Measurements from ENCODE around the gene CPSF4L. TPM values are rescaled to one million over a fixed set of nuclear protein-coding genes. Genes with fewer than 3 reads are reported as not detected.

CPSF4L gene
- total and polyA plus RNA-seq, 5 donors from 2014 or later, result not detected

DNA sequence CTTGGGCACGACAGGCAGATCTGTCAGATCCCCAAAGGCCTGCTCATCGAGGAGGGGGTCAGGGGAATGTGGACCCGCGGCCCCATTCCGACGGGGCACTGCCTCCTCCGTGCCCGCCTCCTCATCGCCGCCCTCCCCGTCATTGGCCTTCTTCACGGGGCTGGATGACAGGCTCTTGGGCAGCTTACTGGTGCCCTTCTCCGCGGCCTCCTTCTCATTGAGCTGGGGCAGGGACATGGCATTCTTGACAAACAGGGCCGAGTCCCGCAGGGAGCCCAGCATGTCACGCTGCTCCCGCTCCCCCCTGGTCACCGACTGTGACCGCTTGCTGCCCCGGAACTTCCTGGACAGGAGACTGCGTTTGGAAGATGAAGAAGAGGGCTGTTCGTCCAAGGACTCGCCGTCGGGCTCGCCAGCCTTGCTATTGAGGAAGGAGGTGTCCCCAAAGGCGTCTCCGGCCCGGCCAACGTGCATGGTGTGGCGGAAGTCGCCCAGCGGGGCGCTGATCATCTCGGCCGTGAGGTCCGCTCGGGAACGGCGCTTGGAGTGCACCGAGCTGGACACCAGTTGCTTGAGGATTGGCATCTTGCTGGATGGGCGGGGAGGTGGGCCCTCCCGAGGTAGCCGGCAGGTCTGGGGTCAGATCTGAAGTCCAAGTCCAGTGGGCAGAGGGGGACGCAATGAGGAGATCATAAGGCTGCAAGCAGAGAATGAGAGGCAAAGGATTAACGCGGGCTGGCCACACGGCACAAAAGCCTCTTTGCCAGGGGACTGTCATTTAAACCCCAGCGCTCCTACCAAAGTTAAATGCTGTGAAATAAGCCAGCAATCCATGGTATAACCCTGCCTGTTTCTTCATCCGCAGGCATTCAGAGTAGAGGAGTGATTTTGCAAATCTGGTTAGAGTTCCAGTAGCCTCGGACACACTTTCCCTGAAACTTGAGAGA is 24.5 kb upstream of the CPSF4L start:
- Histone ChIP-seq H3K9me3 (ENCODE audit: control insufficient read depth in 2 of 2, low read length in 2 of 2) (no peaks in the 10 kb centered on the region), H3K4me3 (ENCODE audit: low read depth, low read length) (no peak overlapping the region), H3K27me3 (ENCODE audit: control insufficient read depth, insufficient read depth, low read length) (no peaks in the 10 kb centered on the region), H3K36me3 (ENCODE audit: control insufficient read depth, insufficient read depth, low read length) (no peaks in the 10 kb centered on the region), H3K4me1 (ENCODE audit: control insufficient read depth, insufficient read depth, low read length, poor library complexity, severe bottlenecking) (peaks cover 5% of the 10 kb centered on the region), H3K27ac (ENCODE audit: insufficient read depth, low read length, poor library complexity, severe bottlenecking) (no peak overlapping the region)
- Mint-ChIP-seq H3K27me3 (peaks cover 8% of the 10 kb centered on the region), H3K9me3 (no peaks in the 10 kb centered on the region), H3K4me3 (no peak overlapping the region), H3K27ac (no peak overlapping the region), H3K36me3 (no peaks in the 10 kb centered on the region), H3K4me1 (peaks cover 0 to 10% (median 0%) of the 10 kb centered on the region in 4 donors)
- ATAC-seq (ENCODE audit: low read depth in 2 of 2) (no peak), DNase-seq (no peak)

DNA sequence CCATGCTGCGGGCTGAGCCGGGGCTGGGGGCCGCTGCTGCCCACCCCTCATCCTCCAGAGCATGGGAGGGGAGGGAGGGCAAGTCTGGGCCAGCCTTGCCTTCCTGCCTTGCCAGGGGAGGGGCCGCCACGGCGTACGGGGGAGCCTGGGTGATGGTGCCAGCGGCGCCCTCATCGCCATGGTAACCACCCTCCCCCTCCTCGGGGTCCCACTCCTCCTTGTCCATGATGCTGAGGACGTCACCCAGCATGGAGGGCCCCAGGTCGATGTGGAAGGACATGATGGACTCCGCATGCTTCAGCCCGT is 23.9 kb upstream of the CPSF4L start:
- H3K27me3 Mint-ChIP-seq, result peaks cover 8% of the 10 kb centered on the region
- Histone ChIP-seq H3K4me1 (ENCODE audit: control insufficient read depth, insufficient read depth, low read length, poor library complexity, severe bottlenecking) (no peaks in the 10 kb centered on the region), H3K27me3 (ENCODE audit: control insufficient read depth, insufficient read depth, low read length) (no peaks in the 10 kb centered on the region), H3K36me3 (ENCODE audit: control insufficient read depth, insufficient read depth, low read length) (no peaks in the 10 kb centered on the region), H3K27ac (ENCODE audit: insufficient read depth, low read length, poor library complexity, severe bottlenecking) (no peak overlapping the region), H3K9me3 (ENCODE audit: control insufficient read depth in 2 of 2, low read length in 2 of 2) (no peaks in the 10 kb centered on the region), H3K4me3 (ENCODE audit: low read depth, low read length) (no peak overlapping the region)
- DNase-seq (no peak), ATAC-seq (ENCODE audit: low read depth in 2 of 2) (no peak)
- H3K9me3 Mint-ChIP-seq, result no peaks in the 10 kb centered on the region
- no peak overlapping the region for H3K27ac Mint-ChIP-seq
- no peak overlapping the region for H3K4me3 Mint-ChIP-seq
- no peaks in the 10 kb centered on the region for H3K36me3 Mint-ChIP-seq
- peaks cover 0 to 4% (median 0%) of the 10 kb centered on the region in 4 donors for H3K4me1 Mint-ChIP-seq

DNA sequence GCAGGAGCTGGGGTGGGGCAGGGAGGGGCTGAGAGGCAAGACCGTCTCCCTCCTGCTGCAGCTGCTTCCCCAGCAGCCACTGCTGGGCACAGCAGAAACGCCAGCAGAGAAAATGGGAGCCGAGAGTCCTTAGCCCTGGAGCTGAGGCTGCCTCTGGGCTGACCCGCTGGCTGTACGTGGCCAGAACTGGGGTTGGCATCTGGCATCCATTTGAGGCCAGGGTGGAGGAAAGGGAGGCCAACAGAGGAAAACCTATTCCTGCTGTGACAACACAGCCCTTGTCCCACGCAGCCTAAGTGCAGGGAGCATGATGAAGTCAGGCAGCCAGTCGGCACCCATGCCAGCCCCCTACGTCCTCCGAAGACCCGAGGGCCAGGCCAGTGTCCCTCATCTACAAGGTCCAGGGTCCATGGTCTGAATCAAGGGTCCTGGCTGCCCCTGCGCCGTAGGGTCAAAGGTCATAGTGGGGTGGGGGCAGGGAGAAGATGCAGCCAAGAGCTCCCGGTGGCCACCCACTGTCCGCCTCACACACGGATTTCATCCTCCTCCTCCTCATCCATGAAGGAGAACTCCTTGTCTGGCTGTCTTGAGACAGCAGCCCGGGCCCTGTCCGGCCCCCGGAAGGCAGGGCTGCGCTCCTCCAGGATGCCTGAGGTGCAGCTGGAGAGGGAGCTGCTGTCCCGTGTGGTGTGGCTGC is 23.4 kb upstream of the CPSF4L start:
- Histone ChIP-seq H3K4me1 (ENCODE audit: control insufficient read depth, insufficient read depth, low read length, poor library complexity, severe bottlenecking) (no peaks in the 10 kb centered on the region), H3K27me3 (ENCODE audit: control insufficient read depth, insufficient read depth, low read length) (no peaks in the 10 kb centered on the region), H3K27ac (ENCODE audit: insufficient read depth, low read length, poor library complexity, severe bottlenecking) (no peak overlapping the region), H3K4me3 (ENCODE audit: low read depth, low read length) (no peak overlapping the region), H3K36me3 (ENCODE audit: control insufficient read depth, insufficient read depth, low read length) (no peaks in the 10 kb centered on the region), H3K9me3 (ENCODE audit: control insufficient read depth in 2 of 2, low read length in 2 of 2) (no peaks in the 10 kb centered on the region)
- no peak overlapping the region for H3K4me3 Mint-ChIP-seq
- no peak for ATAC-seq (ENCODE audit: low read depth in 2 of 2)
- no peaks in the 10 kb centered on the region for H3K9me3 Mint-ChIP-seq
- H3K4me1 Mint-ChIP-seq, result no peaks in the 10 kb centered on the region
- DNase-seq, result no peak
- H3K27me3 Mint-ChIP-seq, result peaks cover 8% of the 10 kb centered on the region
- H3K27ac Mint-ChIP-seq, result no peak overlapping the region
- H3K36me3 Mint-ChIP-seq, result no peaks in the 10 kb centered on the region

- Mint-ChIP-seq H3K27ac (no peak overlapping the region), H3K27me3 (peaks cover 4% of the 10 kb centered on the region), H3K9me3 (no peaks in the 10 kb centered on the region), H3K36me3 (no peaks in the 10 kb centered on the region), H3K4me1 (no peaks in the 10 kb centered on the region), H3K4me3 (no peak overlapping the region)
- no peaks in the 10 kb centered on the region for H3K4me1 ChIP-seq (ENCODE audit: control insufficient read depth, insufficient read depth, low read length, poor library complexity, severe bottlenecking)
- no peaks in the 10 kb centered on the region for H3K9me3 ChIP-seq (ENCODE audit: control insufficient read depth in 2 of 2, low read length in 2 of 2)
- no peak for ATAC-seq (ENCODE audit: low read depth in 2 of 2)
- no peaks in the 10 kb centered on the region for H3K27me3 ChIP-seq (ENCODE audit: control insufficient read depth, insufficient read depth, low read length)
- DNase-seq, result no peak
- H3K27ac ChIP-seq (ENCODE audit: insufficient read depth, low read length, poor library complexity, severe bottlenecking), result no peak overlapping the region
- H3K36me3 ChIP-seq (ENCODE audit: control insufficient read depth, insufficient read depth, low read length), result no peaks in the 10 kb centered on the region
- no peak overlapping the region for H3K4me3 ChIP-seq (ENCODE audit: low read depth, low read length)
Observed at GRCh38 chr17:73284354-73284753, 22.7 kb upstream of the CPSF4L start.

- no peaks in the 10 kb centered on the region for H3K9me3 ChIP-seq (ENCODE audit: control insufficient read depth in 2 of 2, low read length in 2 of 2)
- no peaks in the 10 kb centered on the region for H3K4me1 Mint-ChIP-seq
- H3K36me3 Mint-ChIP-seq, result no peaks in the 10 kb centered on the region
- no peak overlapping the region for H3K27ac ChIP-seq (ENCODE audit: insufficient read depth, low read length, poor library complexity, severe bottlenecking)
- DNase-seq (no peak), ATAC-seq (ENCODE audit: low read depth in 2 of 2) (no peak)
- no peaks in the 10 kb centered on the region for H3K4me1 ChIP-seq (ENCODE audit: control insufficient read depth, insufficient read depth, low read length, poor library complexity, severe bottlenecking)
- H3K4me3 ChIP-seq (ENCODE audit: low read depth, low read length), result no peak overlapping the region
- H3K27me3 ChIP-seq (ENCODE audit: control insufficient read depth, insufficient read depth, low read length), result no peaks in the 10 kb centered on the region
- peaks cover 4% of the 10 kb centered on the region for H3K27me3 Mint-ChIP-seq
- H3K9me3 Mint-ChIP-seq, result peaks cover 0 to 2% (median 0%) of the 10 kb centered on the region in 7 donors
- no peak overlapping the region for H3K4me3 Mint-ChIP-seq
- no peaks in the 10 kb centered on the region for H3K36me3 ChIP-seq (ENCODE audit: control insufficient read depth, insufficient read depth, low read length)
- H3K27ac Mint-ChIP-seq, result no peak overlapping the region
Observed at GRCh38 chr17:73283841-73284282, 22.2 kb upstream of the CPSF4L start.

DNA sequence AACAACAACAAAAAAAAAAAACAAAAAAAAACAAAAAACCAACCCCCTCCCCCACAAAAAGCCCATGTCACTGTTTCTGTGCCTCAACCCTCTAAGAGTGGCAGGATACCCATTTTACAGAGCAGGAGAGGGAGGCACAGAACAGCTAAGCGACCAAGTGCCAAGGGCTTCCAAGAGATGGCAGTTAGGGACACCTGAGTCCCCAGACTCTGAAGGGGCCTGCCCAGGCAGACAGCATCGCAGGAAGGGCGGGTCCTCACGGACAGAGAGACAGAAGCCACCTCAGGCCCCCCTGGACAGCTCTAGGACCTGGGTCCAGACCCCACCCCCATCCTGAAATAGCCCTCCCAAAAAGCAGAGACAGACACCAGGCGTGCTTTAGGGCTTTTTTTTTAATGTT is 21.6 kb upstream of the CPSF4L start:
- Mint-ChIP-seq H3K4me3 (no peak overlapping the region), H3K9me3 (peaks cover 0 to 2% (median 0%) of the 10 kb centered on the region in 7 donors), H3K4me1 (no peaks in the 10 kb centered on the region), H3K36me3 (no peaks in the 10 kb centered on the region), H3K27ac (no peak overlapping the region), H3K27me3 (peaks cover 4% of the 10 kb centered on the region)
- no peaks in the 10 kb centered on the region for H3K4me1 ChIP-seq (ENCODE audit: control insufficient read depth, insufficient read depth, low read length, poor library complexity, severe bottlenecking)
- H3K4me3 ChIP-seq (ENCODE audit: low read depth, low read length), result no peak overlapping the region
- no peak for DNase-seq
- no peaks in the 10 kb centered on the region for H3K27me3 ChIP-seq (ENCODE audit: control insufficient read depth, insufficient read depth, low read length)
- no peaks in the 10 kb centered on the region for H3K36me3 ChIP-seq (ENCODE audit: control insufficient read depth, insufficient read depth, low read length)
- H3K27ac ChIP-seq (ENCODE audit: insufficient read depth, low read length, poor library complexity, severe bottlenecking), result no peak overlapping the region
- no peaks in the 10 kb centered on the region for H3K9me3 ChIP-seq (ENCODE audit: control insufficient read depth in 2 of 2, low read length in 2 of 2)
- ATAC-seq (ENCODE audit: low read depth in 2 of 2), result no peak

DNA sequence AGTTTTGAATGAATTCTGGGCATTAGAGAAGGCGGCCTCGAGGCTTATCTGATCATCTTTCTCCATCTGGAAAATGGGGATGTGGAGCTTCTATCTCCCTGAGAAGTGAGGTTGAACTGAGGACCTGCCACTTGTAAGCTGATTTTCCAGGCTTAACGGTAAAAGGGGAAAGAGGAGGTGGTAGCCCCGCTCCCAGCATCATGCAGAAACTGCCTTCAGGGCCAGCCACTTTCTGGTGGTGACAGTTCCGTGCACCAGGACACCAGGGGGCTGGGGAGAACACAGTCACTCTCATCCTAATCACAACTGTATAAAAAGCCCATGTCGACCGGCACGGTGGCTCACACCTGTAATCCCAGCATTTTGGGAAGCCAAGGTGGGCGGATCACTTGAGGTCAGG is 20.9 kb upstream of the CPSF4L start:
- no peaks in the 10 kb centered on the region for H3K9me3 ChIP-seq (ENCODE audit: control insufficient read depth in 2 of 2, low read length in 2 of 2)
- Mint-ChIP-seq H3K4me1 (no peaks in the 10 kb centered on the region), H3K36me3 (no peaks in the 10 kb centered on the region), H3K9me3 (peaks cover 0 to 2% (median 0%) of the 10 kb centered on the region in 7 donors), H3K27ac (no peak overlapping the region), H3K4me3 (no peak overlapping the region), H3K27me3 (peaks cover 4% of the 10 kb centered on the region)
- no peaks in the 10 kb centered on the region for H3K4me1 ChIP-seq (ENCODE audit: control insufficient read depth, insufficient read depth, low read length, poor library complexity, severe bottlenecking)
- H3K27ac ChIP-seq (ENCODE audit: insufficient read depth, low read length, poor library complexity, severe bottlenecking), result no peak overlapping the region
- H3K36me3 ChIP-seq (ENCODE audit: control insufficient read depth, insufficient read depth, low read length), result no peaks in the 10 kb centered on the region
- ATAC-seq (ENCODE audit: low read depth in 2 of 2) (no peak), DNase-seq (no peak)
- H3K4me3 ChIP-seq (ENCODE audit: low read depth, low read length), result no peak overlapping the region
- no peaks in the 10 kb centered on the region for H3K27me3 ChIP-seq (ENCODE audit: control insufficient read depth, insufficient read depth, low read length)
